OCI-M1 (cell line): ENCODE data around the gene EIPR1.
A peak's percentile ranks its signal among the peaks of the same experiment; 100 is the strongest.

Source experiments
- DNase-seq: peaks from one replicate; lab custom pipeline; 2025; lab: John Stamatoyannopoulos, UW

The EIPR1 gene

DNA sequence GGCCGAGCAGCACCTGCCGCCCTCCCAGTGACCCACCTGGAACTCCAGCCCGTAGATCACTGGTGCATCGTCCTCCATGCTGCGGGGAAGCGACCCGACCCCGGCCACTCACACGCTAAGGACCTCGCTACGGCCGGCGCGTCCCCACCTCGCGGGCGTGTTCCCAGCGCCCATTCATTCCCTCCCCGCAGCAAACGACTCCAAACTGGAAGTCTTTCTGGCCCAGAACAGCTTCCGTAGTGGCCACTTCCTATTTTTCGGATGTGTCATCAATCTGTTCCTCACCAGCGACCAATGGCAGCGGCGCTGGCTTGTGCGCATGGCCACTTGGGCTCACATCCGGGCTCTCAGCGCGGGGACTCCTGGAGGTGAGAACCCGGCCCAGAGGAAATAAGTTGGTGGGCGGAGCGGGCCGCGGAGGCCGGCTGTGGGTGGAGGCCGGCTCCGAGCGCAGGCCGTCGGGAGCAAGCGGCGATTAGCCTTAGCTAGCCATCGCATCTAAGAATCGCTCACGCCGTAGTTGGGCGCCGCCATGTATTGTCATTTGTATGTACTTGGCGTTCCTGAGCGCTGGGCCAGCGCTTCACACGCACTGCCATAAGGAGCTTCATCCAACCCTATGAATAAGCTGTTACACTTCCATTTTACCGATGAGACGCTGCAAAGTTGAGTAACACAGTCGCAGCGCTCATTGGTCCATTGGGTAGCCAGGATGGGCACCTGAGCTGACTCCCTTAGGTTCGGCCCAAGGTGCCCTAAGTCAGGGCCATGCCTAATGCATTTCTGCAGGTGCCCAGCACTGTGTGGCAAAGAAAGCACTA is at the start of gene EIPR1:
Gene EIPR1 (minus strand): TSS at position 207 of the 821 bp plus-strand sequence. CDS start 129 bp downstream, at position 78.
- peak; percentile 98 for DNase-seq

DNA sequence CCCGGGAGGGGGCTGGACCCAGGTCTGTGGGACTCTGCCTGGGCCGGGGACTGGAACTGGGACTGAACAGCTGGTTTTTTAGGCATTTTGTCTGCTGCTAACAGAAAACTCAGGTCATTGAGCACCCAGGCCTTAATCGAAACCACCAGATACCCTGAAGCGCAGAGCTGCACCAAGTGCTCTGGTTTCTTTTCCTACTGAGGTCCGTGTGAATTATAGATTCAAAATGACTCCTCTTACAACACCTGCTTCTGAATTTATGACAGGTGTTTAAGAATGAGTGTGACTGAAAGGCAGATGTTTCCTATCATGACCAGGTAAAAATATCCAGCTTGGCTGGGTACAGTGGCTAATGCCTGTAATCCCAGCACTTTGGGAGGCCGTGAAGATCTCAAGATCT is 49.7 kb upstream of the EIPR1 start:
- no peak for DNase-seq

DNA sequence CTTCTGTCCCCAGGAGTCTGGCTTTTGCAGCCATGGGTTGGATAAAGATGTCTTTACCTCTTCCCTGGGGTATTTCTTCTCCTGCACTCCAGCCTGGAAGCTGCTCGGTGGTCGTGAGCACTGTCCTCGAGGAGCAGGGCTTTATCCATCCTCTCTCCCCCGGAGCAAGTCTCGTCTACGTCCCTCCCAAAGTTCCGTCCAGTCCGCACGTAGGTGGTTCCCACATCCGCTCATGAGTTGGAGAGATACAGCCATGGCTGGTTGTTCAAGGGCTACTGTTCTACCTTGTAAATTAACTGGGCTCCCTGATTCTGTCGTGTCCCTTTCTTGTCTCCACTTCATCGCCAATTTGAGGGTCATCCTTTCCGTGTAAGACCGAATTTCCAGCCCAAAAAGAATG is 49.0 kb upstream of the EIPR1 start:
- no peak for DNase-seq

DNA sequence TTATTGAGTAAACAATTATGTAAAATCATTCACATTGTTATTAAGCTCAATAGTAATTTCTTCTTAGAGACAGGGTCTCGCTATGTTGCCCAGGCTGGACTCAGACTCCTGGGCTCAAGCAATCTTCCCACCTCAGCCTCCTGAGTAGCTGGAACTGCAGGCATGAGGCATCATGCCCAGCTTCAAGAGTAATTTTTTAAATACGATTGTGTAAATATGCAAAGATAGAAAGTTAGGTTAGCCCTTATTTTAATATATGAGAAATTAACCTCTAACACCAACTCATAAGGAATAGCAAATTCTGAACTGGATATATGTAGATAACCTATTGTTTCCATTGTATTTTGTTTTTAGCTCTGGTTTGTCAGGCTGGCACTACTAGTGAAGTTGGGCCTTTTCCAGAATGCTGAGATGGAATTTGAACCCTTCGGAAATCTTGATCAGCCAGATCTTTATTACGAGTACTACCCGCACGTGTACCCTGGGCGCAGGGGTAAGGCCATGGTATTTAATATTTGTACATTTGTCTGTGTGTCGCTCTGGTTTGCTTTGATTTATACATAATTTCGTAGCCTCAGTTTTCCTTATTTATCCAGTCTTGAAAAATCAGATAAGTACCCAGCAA is 46.7 kb upstream of the EIPR1 start:
- DNase-seq, result no peak

DNA sequence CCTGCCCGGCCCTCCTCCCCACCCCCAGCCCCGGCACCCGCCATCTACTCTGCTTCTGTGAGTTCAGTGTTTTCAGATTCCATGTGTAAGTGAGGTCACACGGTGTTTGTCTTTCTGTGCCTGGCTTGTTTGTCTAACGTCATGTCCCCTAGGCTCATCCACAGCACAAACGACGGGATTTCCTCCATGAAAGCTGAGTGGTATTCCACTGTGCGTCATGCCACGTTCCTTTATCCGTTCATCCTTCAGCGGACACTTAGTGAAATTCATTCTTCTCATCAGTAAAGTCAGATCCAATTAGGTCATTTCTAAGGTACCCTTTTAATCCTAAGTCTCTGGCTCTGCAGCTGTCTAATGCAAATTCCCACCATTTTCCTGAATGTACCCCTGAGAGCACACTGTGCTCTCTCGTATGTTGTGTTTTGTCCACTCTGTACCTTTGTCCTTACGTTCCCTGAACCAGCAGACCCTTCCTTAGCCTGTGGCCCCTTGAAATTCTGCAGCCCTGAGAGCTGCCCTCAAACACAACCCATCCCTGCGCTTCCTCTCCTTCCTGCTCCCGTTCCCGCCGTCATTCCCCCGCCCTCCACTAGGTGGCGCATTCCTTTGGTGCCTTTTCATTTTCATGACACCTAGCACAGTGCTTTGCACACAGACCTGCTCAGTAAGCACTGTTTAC is 46.0 kb upstream of the EIPR1 start:
- peak; percentile 79 for DNase-seq

DNA sequence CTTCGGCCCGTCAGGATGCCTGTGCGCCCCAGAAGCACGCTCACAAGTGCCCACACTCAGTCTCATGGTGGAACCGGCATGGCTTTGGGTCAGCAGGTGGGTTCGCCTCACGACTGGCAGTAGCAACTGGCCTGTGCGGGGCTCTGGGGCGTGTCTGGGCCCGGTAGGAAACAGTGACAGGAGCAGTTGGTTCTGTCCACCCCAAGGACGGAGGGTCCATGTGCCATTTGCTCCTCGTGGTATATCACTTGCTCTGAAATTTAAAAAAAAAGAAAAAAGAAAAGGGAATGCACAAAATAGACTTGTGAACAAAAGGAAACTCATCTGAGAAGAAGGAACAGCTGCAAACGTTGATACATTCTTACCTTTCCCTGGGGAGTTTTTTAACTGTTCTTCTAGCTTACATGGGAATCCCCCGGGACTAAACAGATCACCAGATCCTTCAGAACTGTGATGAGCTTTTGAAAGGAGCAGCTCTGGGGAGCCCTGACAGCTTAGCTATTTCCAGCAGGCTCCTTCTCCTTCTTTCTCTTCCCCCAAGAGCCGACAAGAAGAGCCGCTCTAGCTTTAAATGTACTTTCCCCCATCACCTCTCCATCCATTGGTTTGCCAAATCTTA is 44.7 kb upstream of the EIPR1 start:
- no peak for DNase-seq

DNA sequence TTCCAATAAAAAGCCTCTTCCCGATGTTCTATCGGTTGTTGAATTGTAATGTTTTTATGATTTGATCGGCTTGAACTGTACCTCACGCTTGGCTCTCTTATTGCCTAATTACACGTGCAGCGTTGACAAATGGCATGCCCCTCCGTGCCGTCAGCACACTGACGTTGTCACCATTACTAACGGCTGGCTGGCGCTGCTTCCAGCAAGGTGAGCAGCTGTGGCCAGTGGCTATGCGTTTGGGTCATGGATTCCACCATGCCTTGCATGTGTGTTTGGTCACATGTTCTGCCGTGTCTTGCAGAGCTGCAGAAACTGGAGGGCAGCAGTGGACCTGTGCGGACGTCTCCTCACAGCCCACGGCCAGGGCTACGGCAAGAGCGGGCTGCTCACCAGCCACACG is 44.0 kb upstream of the EIPR1 start:
- no peak for DNase-seq

DNA sequence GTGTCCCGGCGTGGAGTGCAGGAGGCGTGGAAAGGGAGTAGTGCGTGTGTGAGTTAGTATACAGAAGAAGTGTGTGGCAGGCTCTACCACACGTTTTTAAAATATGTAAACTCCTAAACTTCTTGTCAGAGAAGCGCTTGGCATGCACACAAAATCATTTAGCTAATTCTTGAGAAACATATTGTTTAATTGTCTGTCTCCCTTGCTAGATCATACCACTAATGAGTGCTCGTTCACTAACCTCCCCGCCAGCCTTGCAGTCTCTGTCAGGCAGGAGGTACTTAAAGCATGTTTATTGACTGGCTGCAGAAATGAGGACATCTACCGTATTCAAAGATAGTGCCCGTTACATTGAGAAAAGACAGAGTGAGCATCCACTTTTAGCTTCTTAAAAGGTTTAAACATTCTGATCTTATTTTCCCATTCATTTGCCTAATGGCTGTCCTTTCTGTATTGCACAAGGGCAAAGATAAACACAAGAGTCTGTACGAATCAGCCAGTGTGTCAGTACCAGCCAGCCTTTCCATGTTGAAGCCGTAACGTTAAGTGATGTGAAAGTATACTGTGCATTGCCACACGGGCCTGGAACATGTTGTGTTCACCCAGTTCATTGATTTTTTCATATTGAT is 43.3 kb upstream of the EIPR1 start:
- DNase-seq, result no peak

DNA sequence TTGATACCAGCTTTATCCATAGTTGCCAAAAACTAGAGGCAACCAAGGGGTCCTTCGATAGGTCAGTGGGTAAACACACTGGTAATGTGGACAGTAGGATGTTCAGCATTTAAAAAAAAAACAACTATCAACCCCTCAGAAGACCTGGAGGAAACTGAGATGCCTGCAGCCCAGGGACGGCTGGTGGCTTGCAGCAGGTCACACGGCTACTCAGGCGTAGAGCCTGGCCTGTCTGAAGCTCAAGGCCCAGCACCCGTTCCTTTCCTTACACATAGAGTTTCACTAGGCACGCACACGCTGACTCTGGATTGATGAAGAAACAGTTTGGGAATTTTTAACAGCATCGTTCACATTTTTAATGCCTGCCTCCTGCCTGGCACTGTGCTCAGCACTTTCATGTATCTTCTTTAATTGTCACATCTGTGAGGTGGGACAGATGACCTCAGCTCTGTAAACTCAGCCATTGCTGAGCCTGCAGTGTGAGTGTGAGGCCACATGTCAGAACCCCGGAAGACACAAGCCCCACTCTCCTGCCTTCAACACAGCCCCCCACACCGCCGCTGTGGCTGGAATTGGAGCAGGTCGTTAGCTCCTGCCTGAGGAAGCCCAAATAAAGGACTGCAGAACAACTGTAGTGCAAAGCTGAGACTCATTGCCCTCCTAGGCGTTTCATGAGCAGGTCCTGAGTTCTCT is 42.6 kb upstream of the EIPR1 start:
- DNase-seq, result no peak

DNA sequence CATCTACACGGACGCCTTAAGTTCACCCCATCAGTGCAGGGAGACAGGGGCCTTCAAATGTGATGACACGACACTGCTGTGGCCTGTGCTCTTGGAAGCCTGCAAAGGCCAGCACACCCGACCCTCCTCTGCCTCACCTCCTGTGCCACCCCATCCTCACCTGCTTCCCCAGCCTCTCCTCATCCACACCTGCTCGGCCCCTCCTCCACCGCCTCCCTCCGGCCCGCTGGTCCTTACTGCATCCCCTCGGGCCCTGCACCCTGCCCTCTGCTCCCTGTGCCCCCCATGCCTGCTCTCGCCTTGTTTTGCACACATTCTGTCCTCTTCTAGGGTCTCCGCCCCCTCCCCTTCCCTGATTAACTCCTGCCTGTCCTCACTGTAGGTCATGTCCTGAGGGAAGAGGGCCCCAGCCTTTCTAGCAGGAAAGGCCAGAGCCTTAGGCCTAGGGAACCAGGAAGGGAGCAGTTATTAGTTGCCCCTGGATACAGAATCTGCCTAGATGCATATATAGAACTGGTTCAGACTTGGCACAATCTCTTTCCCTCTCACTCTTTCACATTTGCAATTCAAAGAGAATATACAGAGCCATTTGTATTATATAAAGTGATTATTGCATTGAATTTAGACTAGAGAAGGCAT is 41.3 kb upstream of the EIPR1 start:
- no peak for DNase-seq

DNA sequence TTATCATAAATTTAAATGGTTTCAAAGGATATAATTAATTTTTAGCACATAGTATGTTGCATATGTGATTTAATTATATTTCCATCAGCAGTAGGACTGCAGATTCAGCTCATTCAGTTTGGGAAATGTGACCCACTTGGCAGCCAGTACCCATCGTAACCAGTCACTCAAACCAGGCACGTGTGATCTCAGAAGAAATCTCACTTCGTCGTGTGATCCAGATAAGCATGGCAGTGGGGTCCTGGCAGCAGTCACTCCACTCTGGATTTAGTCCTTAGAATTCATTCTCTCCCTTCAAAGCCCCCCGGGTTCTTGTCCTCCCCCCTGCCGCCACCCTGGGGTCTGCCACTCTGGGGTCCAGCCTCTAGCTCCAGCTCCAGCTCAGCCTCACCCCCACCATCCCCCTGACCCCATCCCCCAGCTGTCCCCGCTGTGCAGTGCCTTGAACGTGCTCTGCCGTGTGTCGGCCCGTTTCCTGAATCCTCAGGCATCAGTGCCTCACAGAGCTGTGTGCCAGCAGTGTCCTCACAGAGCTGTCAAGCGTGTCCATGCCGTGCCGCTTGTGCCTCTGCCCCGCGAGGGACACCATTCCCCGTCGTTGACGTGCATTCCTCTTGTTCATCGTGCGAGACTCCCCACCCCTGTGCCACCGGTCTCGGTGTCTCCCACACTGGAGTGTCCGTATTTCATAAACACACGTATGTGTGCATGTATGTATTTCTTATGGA is 36.7 kb upstream of the EIPR1 start:
- no peak for DNase-seq

DNA sequence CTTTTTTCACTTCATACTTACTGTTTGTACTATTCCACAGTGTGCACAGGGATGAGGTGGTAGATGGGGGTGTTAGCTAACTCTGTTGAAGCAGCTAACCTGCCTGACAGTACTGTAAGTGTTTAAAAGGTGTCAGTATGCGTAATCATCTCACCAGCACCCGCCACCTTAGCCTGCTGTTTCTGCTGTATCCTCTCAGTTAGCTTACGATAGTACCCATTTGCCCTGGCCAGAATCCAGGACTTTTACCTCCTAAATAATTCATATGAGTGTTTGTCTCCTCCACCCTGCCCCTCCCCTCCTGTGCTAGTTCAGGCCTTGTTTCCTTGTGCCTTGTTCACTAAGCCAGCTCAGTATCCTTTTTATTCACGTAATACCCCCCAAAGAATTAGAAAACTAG is 36.1 kb upstream of the EIPR1 start:
- DNase-seq, result no peak

DNA sequence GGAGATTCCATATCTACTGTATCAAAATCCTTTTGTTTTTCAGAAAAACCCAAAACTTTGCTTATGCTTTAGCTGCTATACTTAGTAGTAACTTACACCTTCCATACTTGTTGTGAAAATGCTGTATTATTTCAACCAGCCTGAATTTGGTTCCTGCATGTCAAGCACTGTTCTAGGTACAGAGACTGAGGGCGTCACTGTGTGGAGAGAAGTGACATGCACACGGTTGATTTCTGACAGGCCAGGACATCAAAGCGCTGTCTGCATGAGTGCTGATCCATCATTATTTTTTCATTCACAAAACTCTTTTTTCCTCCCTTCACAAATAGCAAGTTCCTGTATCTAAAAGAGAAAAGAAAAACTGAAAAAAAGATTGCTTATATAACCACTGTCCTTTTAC is 33.5 kb upstream of the EIPR1 start:
- DNase-seq, result no peak

DNA sequence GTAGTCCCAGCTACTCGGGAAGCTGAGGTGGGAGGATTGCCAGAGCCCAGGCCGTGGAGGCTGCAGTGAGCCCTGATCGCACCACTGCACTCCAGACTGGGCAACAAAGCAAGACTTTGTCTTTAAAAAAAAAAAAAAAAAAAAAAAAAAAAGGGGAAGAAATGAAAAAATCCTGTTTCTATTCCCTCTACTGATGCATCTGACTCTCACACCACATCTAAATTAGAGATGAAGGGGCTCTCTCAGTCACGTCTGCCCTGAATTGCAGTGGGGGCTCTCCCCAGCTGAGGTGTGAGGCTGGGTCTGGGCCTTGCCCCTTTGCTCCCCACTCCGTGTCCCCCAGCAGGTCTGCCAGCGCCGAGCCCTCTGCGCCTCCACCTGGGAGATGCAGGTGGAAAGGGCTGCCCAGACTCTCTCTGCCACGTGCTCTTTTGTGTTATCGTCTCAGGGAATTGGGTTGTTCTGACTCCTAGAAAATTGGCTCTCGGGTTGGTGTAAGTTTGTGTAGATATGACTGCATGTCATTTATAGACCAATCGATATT is 32.1 kb upstream of the EIPR1 start:
- no peak for DNase-seq

DNA sequence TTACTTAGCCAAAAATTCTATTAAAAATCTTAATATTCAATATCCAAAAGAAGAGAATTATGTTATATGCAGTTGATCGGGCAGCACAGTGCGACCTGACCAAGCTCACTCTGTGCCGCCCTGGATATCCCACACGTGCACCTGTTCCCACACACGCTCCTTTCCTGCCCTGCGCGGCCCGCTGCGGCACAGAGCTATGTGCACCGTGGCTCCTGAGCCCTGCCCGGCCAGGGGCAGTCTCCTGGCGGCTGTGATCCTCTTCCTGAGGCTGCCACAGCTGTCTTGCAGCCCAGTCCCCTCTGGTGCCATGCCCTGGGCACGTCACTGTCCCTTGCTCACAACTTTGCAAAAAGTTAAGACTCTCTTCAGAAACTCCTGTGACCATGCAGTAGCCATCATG is 31.2 kb upstream of the EIPR1 start:
- no peak for DNase-seq

DNA sequence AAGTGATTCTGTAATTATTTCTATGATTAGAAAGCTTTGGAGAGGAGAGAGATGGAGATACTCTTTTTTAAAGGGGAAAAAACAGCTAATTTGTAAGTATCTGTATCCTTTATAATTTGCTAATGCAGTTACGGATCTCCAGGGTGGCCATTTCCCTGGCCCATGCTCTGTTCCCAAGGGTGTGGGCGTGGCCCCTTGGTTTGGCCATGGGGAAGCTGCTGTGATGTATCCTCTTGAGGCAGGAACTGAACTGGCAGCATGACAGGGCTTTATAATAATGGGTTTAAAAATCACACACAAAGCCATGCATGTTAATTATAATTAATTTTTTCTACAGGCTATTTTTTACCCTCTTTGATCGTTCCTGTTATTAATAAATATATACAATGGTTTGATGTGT is 28.9 kb upstream of the EIPR1 start:
- no peak for DNase-seq

DNA sequence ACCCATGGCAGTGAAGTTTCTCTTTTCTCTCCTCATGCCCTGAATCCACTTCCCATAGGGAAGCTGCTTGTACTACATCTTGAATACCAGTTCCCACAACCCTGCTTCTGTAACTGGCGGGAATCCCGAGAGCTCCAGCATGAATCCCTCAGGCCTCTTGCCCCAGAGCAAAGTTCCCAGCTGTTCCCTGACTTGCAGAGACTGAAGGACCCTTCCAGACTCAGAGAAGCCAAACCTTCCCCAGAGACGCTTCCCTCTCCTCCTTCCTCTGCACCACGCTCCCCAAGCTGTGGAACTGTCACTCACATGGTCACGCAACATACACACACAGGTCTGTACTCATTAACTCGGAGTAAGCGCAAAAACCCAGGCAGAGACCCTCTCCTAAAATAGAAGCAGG is 28.3 kb upstream of the EIPR1 start:
- no peak for DNase-seq

DNA sequence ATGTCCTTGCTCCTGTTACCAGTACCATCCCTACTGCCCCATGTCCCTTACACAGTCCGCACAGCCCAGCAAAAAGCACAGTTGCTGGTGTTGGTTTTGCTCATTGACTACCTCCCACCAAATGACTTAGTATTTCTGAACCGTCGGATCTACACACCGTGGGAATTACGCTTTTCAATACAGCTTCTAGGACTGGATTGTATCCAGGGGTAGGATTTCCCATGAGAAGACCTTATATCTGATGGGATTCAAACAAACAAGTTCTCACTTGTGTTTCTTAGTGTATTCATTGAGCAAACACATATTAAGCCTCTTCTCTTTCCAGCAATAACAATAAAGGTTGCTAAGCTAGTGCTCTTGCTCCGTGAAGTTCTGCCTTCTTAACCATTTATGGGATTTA is 27.7 kb upstream of the EIPR1 start:
- DNase-seq, result no peak

DNA sequence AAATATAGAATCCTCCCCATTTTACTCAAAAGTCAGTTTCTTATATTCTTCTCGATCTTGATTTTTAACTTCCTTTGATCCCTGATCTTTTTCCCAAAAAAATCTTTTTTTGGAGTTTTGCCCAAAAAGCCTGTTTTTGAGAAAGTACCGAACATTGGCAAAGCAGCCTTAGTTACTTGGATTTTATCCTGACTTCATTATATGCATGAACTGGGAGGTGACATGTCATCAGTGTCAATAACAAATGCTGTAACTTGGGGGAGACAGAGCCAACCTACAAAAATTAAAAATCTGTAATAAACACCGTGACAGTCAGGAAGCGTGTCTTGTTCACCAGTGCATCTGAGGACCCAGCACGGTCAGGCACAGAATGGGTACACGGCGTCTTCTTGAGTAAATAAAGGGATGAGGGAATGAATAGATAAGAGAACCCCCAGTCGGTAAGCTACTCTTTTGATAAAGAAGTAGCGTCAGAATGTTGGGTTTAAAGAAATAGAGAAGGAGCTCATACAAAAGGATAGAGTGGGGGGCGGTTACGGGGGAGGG is 26.8 kb upstream of the EIPR1 start:
- DNase-seq, result no peak
